22Rv1 (cell line): ENCODE data around the gene PDE6D.

Experiments
- H3K27ac ChIP-seq: fragments of 450-650 bp; 2 replicates; pipeline ENCODE4 v1.5.1; 2017
- CTCF ChIP-seq: fragments of 450-650 bp; IDR thresholded peaks from 2 replicates; pipeline ENCODE4 v1.5.1; 2017; ENCODE audit warnings: mild to moderate bottlenecking
- ZFX ChIP-seq: fragments of 450-650 bp; IDR thresholded peaks from 2 replicates; pipeline ENCODE4 v1.6.1; 2017; ENCODE audit warnings: antibody characterized with exemption, borderline replicate concordance

The PDE6D gene

GRCh38 chr2:231706731-231707624 is 74.1 kb downstream of the PDE6D start:
- H3K27ac ChIP-seq = peak overlapping the region; percentile 99
- no peak for TF ChIP-seq ZFX
- TF ChIP-seq CTCF = peak; percentile 96

- TF ChIP-seq CTCF (no peak), ZFX (no peak)
- H3K27ac ChIP-seq = no peak overlapping the region
Measured at GRCh38 chr2:231704017-231704416, 77.1 kb downstream of the PDE6D start.

DNA sequence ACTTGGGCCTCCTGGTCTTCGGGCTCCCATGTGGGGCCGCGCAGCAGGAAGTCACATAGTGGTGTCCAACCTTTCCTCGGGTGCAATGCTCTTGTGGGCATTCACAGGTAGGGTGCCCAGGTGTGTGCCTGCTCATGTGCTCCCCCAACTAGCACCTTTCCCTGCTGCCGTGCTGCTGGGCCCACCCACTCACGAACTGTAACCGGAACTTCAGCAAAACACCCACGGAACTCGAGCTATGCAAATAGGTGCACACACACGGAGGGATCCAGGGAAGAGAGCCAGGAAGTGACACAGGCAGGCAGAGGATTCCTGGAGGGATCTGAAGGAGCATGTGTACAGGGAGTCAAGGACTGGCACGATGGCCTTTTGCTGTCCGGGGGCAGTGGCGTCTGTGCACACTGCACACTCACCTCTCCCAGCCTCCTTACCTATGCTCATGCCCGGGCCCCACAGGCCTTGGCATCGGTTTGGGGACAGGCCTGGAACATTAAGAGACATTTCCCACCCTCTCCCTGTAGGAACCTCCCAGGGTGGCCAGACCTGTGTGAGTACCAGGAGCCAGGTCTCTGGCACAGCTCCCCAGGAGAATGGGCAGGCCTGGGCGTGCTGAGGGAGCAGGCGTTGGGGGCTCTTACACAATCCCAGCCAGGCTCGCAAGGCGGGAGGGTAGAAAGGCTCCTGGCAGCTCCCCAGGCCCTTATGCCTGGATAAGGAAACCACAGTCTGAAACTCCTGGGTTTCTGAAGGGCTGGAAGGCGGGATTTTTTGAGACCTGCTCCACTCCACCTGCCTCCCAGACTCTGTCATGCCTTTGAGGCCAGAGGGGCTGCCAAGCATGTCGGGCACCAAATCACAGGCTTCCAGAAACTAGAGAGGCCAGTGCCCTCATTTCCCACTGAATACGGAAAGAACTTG is 79.4 kb downstream of the PDE6D start:
- TF ChIP-seq ZFX (no peak), CTCF (no peak)
- H3K27ac ChIP-seq = no peak overlapping the region

DNA sequence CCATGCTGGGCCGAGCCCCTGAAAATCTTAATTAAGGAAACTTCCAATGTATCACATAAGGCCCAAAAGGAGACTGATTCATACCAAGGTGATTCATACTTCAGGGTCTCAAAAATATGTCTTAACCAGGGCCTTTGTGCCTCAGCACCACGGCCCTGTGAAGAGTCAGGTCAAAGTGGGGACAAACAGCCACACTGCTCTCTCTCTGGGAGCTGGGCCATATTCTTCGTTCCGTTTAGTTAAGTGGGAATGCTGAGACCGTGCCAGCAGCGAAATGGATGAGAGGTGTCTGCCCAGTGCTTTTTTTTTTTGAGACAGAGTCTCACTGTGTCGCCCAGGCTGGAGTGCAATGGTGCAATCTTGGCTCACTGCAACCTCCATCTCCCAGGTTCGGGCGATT is 82.1 kb downstream of the PDE6D start:
- H3K27ac ChIP-seq = no peak overlapping the region
- TF ChIP-seq ZFX = no peak
- TF ChIP-seq CTCF = no peak

- H3K27ac ChIP-seq = no peak overlapping the region
Measured at GRCh38 chr2:231696004-231696367, 85.1 kb downstream of the PDE6D start.

GRCh38 chr2:231693956-231694355 is 87.1 kb downstream of the PDE6D start:
- H3K27ac ChIP-seq = no peak overlapping the region
- TF ChIP-seq ZFX = no peak
- TF ChIP-seq CTCF = no peak

More at GRCh38 chr2:231696004-231696367, 85.1 kb downstream of the PDE6D start:
- no peak for TF ChIP-seq ZFX
- TF ChIP-seq CTCF = no peak
